ENCODE results near the gene CABP5.

The CABP5 gene

DNA sequence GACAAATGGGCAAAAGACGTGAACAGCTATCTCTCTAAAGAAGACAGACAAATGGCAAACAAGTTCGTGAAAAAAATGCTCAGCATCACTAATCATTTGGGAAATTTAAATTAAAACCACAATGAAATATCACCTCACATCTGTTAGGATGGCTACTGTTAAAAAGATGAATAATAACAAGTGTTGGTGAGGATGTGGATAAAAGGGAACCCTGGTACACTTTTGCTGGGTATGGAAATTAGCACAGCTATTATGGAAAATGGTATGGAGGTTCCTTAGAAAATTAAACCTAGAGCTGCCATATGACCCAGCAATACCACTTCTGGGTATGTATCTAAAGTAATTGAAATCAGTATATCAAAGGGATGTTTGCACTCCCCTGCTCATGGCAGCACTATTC is 7.1 kb downstream of the CABP5 start:
- Histone ChIP-seq H3K27ac (ENCODE audit: low read depth, low read length) (no peak overlapping the region), H3K27me3 (ENCODE audit: low read length) (no peaks in the 10 kb centered on the region), H3K4me3 (ENCODE audit: insufficient read depth, low read length, poor library complexity, severe bottlenecking) (no peak overlapping the region)

GRCh38 chr19:48033604-48034003 is 10.3 kb downstream of the CABP5 start:
- no peak overlapping the region for H3K27ac ChIP-seq (ENCODE audit: low read depth, low read length)
- no peaks in the 10 kb centered on the region for H3K9me2 ChIP-seq (replicated peaks; ENCODE audit: insufficient read depth, low read length)
- no peak overlapping the region for H3K9ac ChIP-seq (ENCODE audit: low read length)
- no peaks in the 10 kb centered on the region for H3K79me2 ChIP-seq (ENCODE audit: insufficient read depth, low read length)
- H2AFZ ChIP-seq (ENCODE audit: low read depth, low read length, severe bottlenecking), result no peak overlapping the region
- H3K27me3 ChIP-seq (ENCODE audit: low read length), result no peaks in the 10 kb centered on the region
- H3K4me2 ChIP-seq (ENCODE audit: low read depth, low read length, poor library complexity, severe bottlenecking), result no peak overlapping the region
- no peaks in the 10 kb centered on the region for H4K20me1 ChIP-seq (ENCODE audit: low read depth, low read length)
- TF ChIP-seq EZH2phosphoT487 (conservative IDR thresholded peaks at IDR 0.05; ENCODE audit: low read length) (no peak), CTCF (IDR thresholded peaks at IDR 0.05; ENCODE audit: insufficient read depth, low read length, poor library complexity, severe bottlenecking) (no peak)
- H3F3A ChIP-seq (ENCODE audit: insufficient read depth), result no peaks in the 10 kb centered on the region
- H3K36me3 ChIP-seq (ENCODE audit: low read length), result no peaks in the 10 kb centered on the region
- H3K4me3 ChIP-seq (ENCODE audit: insufficient read depth, low read length, poor library complexity, severe bottlenecking), result no peak overlapping the region
- H3K9me3 ChIP-seq (ENCODE audit: insufficient read depth, low read length), result peaks cover 7% of the 10 kb centered on the region; the same call in 1 of the 2 replicates

More for the DNA sequence above, 7.1 kb downstream of the CABP5 start:
- no peak overlapping the region for H2AFZ ChIP-seq (ENCODE audit: low read depth, low read length, severe bottlenecking)
- TF ChIP-seq CTCF (IDR thresholded peaks at IDR 0.05; ENCODE audit: insufficient read depth, low read length, poor library complexity, severe bottlenecking), result no peak
- TF ChIP-seq EZH2phosphoT487 (conservative IDR thresholded peaks at IDR 0.05; ENCODE audit: low read length), result no peak
- no peaks in the 10 kb centered on the region for H4K20me1 ChIP-seq (ENCODE audit: low read depth, low read length)
- no peak overlapping the region for H3K4me2 ChIP-seq (ENCODE audit: low read depth, low read length, poor library complexity, severe bottlenecking)
- H3K9me3 ChIP-seq (ENCODE audit: insufficient read depth, low read length), result peaks cover 7% of the 10 kb centered on the region; the same call in 1 of the 2 replicates
- H3K36me3 ChIP-seq (ENCODE audit: low read length), result no peaks in the 10 kb centered on the region
- H3F3A ChIP-seq (ENCODE audit: insufficient read depth), result no peaks in the 10 kb centered on the region
- H3K9me2 ChIP-seq (replicated peaks; ENCODE audit: insufficient read depth, low read length), result no peaks in the 10 kb centered on the region
- H3K9ac ChIP-seq (ENCODE audit: low read length), result no peak overlapping the region
- H3K79me2 ChIP-seq (ENCODE audit: insufficient read depth, low read length), result no peaks in the 10 kb centered on the region

DNA sequence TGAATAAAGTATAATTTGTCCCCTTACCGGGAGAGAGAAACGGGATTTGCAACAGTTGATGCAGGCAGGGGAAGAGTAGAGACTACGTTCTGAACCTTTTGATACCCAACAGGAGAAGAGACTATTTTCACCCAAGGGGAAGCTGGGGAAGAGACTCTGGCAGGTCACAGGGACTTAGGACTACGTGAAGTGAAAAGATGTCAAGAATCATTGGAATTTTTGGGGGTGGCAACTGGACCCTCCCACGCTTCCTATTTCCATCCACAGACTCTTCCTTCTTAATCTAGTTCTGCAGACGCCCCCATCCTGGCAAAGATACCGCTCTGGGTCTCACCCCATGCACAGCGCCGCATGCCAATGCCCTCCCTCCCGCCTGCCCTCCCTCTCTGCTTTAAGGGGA is 13.8 kb downstream of the CABP5 start:
- Histone ChIP-seq H4K20me1 (ENCODE audit: low read depth, low read length) (no peaks in the 10 kb centered on the region), H3K27ac (ENCODE audit: low read depth, low read length) (no peak overlapping the region), H3K79me2 (ENCODE audit: insufficient read depth, low read length) (no peaks in the 10 kb centered on the region), H3F3A (ENCODE audit: insufficient read depth) (no peaks in the 10 kb centered on the region), H3K36me3 (ENCODE audit: low read length) (no peaks in the 10 kb centered on the region), H3K9me3 (ENCODE audit: insufficient read depth, low read length) (no peaks in the 10 kb centered on the region), H3K4me3 (ENCODE audit: insufficient read depth, low read length, poor library complexity, severe bottlenecking) (no peak overlapping the region), H3K9ac (ENCODE audit: low read length) (no peak overlapping the region), H3K4me2 (ENCODE audit: low read depth, low read length, poor library complexity, severe bottlenecking) (no peak overlapping the region), H2AFZ (ENCODE audit: low read depth, low read length, severe bottlenecking) (no peak overlapping the region), H3K27me3 (ENCODE audit: low read length) (no peaks in the 10 kb centered on the region), H3K9me2 (replicated peaks; ENCODE audit: insufficient read depth, low read length) (no peaks in the 10 kb centered on the region)
- TF ChIP-seq CTCF (IDR thresholded peaks at IDR 0.05; ENCODE audit: insufficient read depth, low read length, poor library complexity, severe bottlenecking) (no peak), EZH2phosphoT487 (conservative IDR thresholded peaks at IDR 0.05; ENCODE audit: low read length) (no peak)
